Tibial nerve (tissue), 4 donors: Measurements from ENCODE around the gene ERF. TPM values are rescaled to one million over a fixed set of nuclear protein-coding genes. Genes with fewer than 3 reads are reported as not detected.

Source experiments
- DNase-seq, 2 donors: peaks; one replicate each; pipeline ENCODE4 v3.0.0-alpha.2; 2019; ENCODE audit warnings: low spot score in 2 of 2
- H3K27ac ChIP-seq, 4 donors: fragments of 200-600 bp; sonication (generic) in 3 of 4; one replicate each; pipeline ENCODE4 v1.5.1; 2017 to 2019; ENCODE audit warnings: mild to moderate bottlenecking in 1 of 4
- H3K27me3 ChIP-seq, 2 donors: fragments of 200-600 bp; sonication (generic) in 1 of 2; one replicate each; pipeline versions ENCODE4 v1.5.1 to v1.6.0; 2017 to 2019
- H3K36me3 ChIP-seq, 3 donors: fragments of 200-600 bp; sonication (generic); one replicate each; pipeline ENCODE4 v1.5.1; 2018 to 2019
- H3K4me1 ChIP-seq, 4 donors: fragments of 200-600 bp; sonication (generic) in 3 of 4; one replicate each; pipeline ENCODE4 v1.5.1; 2017 to 2019
- H3K4me3 ChIP-seq, 4 donors: fragments of 200-600 bp; sonication (generic) in 3 of 4; one replicate each; pipeline ENCODE4 v1.5.1; 2017 to 2019; ENCODE audit warnings: mild to moderate bottlenecking in 1 of 4, moderate library complexity in 1 of 4
- H3K9me3 ChIP-seq, 4 donors: fragments of 200-600 bp; sonication (generic) in 3 of 4; one replicate each; pipeline ENCODE4 v1.5.1; 2017 to 2019
- CTCF ChIP-seq, 5 experiments: fragments of 200-600 bp in 3 of 5; fragments of 450-650 bp in 2 of 5; sonication (generic) in 3 of 5; IDR thresholded peaks; one replicate each; pipeline ENCODE4 v1.5.1; 2016 to 2019; ENCODE audit warnings: antibody characterized with exemption in 5 of 5, mild to moderate bottlenecking in 3 of 5, moderate library complexity in 2 of 5
- EP300 ChIP-seq, 2 donors: sonication (generic); formaldehyde crosslinking; IDR thresholded peaks; one replicate each; pipeline ENCODE4 v1.6.1; 2017; ENCODE audit warnings: antibody characterized with exemption in 2 of 2, mild to moderate bottlenecking in 1 of 2
- POLR2A ChIP-seq, 2 donors: fragments of 450-650 bp; IDR thresholded peaks; one replicate each; pipeline ENCODE4 v1.6.1; 2017; ENCODE audit warnings: antibody characterized with exemption in 2 of 2, mild to moderate bottlenecking in 2 of 2, moderate library complexity in 2 of 2
- WGBS, 2 donors: methylation state at CpG; one replicate each; pipeline ENCODE4 v1.1.5; 2018; 5-methylcytosine and 5-hydroxymethylcytosine counted together
- total RNA-seq, 4 donors: library from RNA; depleted of rRNA; stranded (reverse); fragments of >200 nt; gene quantifications; one replicate each; pipeline ENCODE4 v1.1.0, GENCODE V29; 2016

The ERF gene
- total RNA-seq, 4 donors from 2014 or later: 30.4 to 42.6 (median 35.1) TPM

DNA sequence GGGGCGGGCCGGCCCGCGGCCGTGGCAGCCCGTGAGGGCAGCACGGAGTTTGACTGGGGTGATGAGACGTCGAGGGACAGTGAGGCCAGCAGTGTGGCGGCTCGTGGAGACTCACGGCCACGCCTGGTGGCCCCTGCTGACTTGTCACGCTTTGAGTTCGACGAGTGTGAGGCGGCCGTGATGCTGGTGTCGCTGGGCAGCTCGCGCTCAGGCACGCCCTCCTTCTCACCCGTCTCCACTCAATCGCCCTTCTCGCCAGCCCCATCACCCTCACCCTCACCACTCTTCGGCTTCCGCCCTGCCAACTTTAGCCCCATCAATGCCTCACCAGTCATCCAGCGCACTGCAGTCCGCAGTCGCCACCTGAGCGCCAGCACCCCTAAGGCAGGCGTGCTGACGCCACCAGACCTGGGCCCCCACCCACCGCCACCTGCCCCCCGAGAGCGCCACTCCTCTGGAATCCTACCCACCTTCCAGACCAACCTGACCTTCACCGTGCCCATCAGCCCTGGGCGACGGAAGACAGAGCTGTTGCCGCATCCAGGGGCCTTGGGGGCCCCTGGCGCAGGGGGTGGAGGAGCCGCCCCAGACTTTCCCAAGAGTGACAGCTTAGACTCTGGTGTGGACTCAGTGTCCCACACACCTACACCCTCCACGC lies 18.6 kb upstream of the ERF start:
- H3K27me3 ChIP-seq: no peaks in the 10 kb centered on the region
- peaks cover 0 to 47% (median 19%) of the 10 kb centered on the region in 3 donors for H3K36me3 ChIP-seq
- H3K27ac ChIP-seq: peak overlapping the region in 2 of 4 donors; percentile 29 to 100
- H3K9me3 ChIP-seq: no peaks in the 10 kb centered on the region
- WGBS, 2 donors: 90 to 93% methylated on average over 42 to 43 of the region's 43 CpGs
- no peak for DNase-seq
- H3K4me1 ChIP-seq: peaks cover 0 to 81% (median 50%) of the 10 kb centered on the region in 4 donors
- H3K4me3 ChIP-seq: no peak overlapping the region
- TF ChIP-seq EP300 (IDR thresholded peaks at IDR 0.05): no peak
- no peak for TF ChIP-seq POLR2A (IDR thresholded peaks at IDR 0.05)
- no peak for TF ChIP-seq CTCF (IDR thresholded peaks at IDR 0.05)

DNA sequence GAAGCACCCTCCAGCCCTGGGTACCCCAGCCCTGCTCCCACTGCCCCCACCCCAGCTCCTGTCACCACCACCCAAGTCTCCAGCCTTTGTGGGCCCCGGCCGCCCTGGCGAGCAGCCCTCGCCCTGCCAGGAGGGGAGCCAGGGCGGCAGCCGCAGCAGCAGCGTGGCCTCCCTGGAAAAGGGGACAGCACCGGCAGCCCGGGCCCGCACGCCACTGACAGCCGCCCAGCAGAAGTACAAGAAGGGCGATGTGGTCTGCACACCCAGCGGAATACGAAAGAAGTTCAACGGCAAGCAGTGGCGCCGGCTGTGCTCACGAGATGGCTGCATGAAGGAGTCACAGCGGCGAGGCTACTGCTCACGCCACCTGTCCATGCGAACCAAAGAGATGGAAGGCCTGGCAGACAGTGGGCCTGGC lies 18.1 kb upstream of the ERF start:
- H3K4me1 ChIP-seq: peaks cover 0 to 76% (median 44%) of the 10 kb centered on the region in 4 donors
- H3K4me3 ChIP-seq: no peak overlapping the region
- H3K27ac ChIP-seq: peak overlapping the region in 2 of 4 donors; percentile 29 to 100
- H3K9me3 ChIP-seq: no peaks in the 10 kb centered on the region
- no peak for TF ChIP-seq POLR2A (IDR thresholded peaks at IDR 0.05)
- no peak for TF ChIP-seq CTCF (IDR thresholded peaks at IDR 0.05)
- no peak for DNase-seq
- WGBS, 2 donors: 93 to 95% methylated on average over 18 to 21 of the region's 23 CpGs
- H3K36me3 ChIP-seq: peaks cover 0 to 47% (median 19%) of the 10 kb centered on the region in 3 donors
- no peaks in the 10 kb centered on the region for H3K27me3 ChIP-seq

- Histone ChIP-seq H3K27me3 (no peaks in the 10 kb centered on the region), H3K36me3 (peaks cover 0 to 47% (median 19%) of the 10 kb centered on the region in 3 donors), H3K4me1 (peaks cover 0 to 76% (median 42%) of the 10 kb centered on the region in 4 donors), H3K9me3 (no peaks in the 10 kb centered on the region), H3K27ac (peak overlapping the region in 2 of 4 donors; percentile 38 to 100), H3K4me3 (no peak overlapping the region)
- no peak for DNase-seq
- 86% methylated on average over 7 of the region's 9 CpGs; no CpG with 5 or more reads in 1 of the 2 donors for WGBS, 2 donors
- TF ChIP-seq EP300 (IDR thresholded peaks at IDR 0.05) (no peak), POLR2A (IDR thresholded peaks at IDR 0.05) (no peak), CTCF (IDR thresholded peaks at IDR 0.05) (no peak)
Observed at GRCh38 chr19:42272535-42272897, 17.6 kb upstream of the ERF start.

DNA sequence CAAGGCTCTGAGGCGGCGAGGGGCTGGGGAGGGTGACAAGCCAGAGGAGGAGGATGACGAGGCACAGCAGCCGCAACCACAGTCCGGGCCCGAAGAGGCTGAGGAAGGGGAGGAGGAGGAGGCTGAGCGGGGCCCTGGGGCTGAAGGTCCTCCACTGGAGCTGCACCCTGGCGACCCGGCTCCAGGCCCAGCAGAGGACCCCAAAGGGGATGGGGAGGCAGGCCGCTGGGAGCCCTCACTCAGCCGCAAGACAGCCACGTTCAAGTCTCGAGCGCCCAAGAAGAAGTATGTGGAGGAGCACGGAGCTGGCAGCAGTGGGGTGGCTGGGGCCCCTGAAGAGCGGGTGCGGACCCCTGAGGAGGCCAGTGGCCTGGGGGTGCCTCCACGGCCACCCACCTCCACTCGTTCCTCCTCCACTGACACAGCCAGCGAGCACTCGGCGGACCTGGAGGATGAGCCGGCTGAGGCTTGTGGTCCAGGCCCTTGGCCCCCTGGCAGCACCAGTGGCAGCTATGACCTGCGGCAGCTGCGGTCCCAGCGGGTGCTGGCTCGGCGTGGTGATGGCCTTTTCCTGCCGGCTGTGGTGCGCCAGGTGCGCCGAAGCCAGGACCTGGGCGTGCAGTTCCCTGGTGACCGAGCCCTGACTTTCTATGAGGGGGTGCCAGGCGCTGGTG lies 17.1 kb upstream of the ERF start:
- peak overlapping the region in 3 of 4 donors; percentile 87 to 100 (median 99) for H3K27ac ChIP-seq
- H3K27me3 ChIP-seq: no peaks in the 10 kb centered on the region
- no peaks in the 10 kb centered on the region for H3K9me3 ChIP-seq
- H3K4me1 ChIP-seq: peaks cover 0 to 74% (median 39%) of the 10 kb centered on the region in 4 donors
- H3K36me3 ChIP-seq: peaks cover 0 to 47% (median 19%) of the 10 kb centered on the region in 3 donors
- 83 to 86% methylated on average over 15 to 16 of the region's 35 CpGs for WGBS, 2 donors
- H3K4me3 ChIP-seq: no peak overlapping the region
- TF ChIP-seq CTCF (IDR thresholded peaks at IDR 0.05) (no peak), POLR2A (IDR thresholded peaks at IDR 0.05) (no peak), EP300 (IDR thresholded peaks at IDR 0.05) (no peak)
- no peak for DNase-seq

- TF ChIP-seq POLR2A (IDR thresholded peaks at IDR 0.05): no peak
- TF ChIP-seq EP300 (IDR thresholded peaks at IDR 0.05): no peak
- TF ChIP-seq CTCF (IDR thresholded peaks at IDR 0.05): no peak
Observed at GRCh38 chr19:42271045-42271419, 16.1 kb upstream of the ERF start.

More at GRCh38 chr19:42271045-42271419, 16.1 kb upstream of the ERF start:
- Histone ChIP-seq H3K36me3 (peaks cover 0 to 45% (median 19%) of the 10 kb centered on the region in 3 donors), H3K4me1 (peaks cover 0 to 64% (median 34%) of the 10 kb centered on the region in 4 donors), H3K4me3 (peak overlapping the region; percentile 33 to 66 (median 52)), H3K27me3 (no peaks in the 10 kb centered on the region), H3K27ac (peak overlapping the region; percentile 87 to 100 (median 98)), H3K9me3 (no peaks in the 10 kb centered on the region)
- WGBS, 2 donors: 47 to 49% methylated on average over 3 of the region's 3 CpGs
- no peak for DNase-seq
